HG03103 (cell line): Measurements from ENCODE around the gene CLBA1.

Experiments
- ATAC-seq: cut with Tn5 transposase; IDR thresholded peaks from one replicate; pipeline ENCODE4 v1.9.1; 2021; ENCODE audit warnings: low read depth; ENCODE audit not compliant: unreplicated experiment

The CLBA1 gene

GRCh38 chr14:104968153-104968527 lies 17.4 kb upstream of the CLBA1 start:
- no peak for ATAC-seq

- ATAC-seq = no peak
These were observed 16.8 kb upstream of the CLBA1 start for GRCh38 chr14:104968541-104969401.

GRCh38 chr14:104969741-104970230 lies 15.8 kb upstream of the CLBA1 start:
- no peak for ATAC-seq

GRCh38 chr14:104970231-104971068 lies 15.1 kb upstream of the CLBA1 start:
- ATAC-seq = no peak

- no peak for ATAC-seq
These were observed 13.9 kb upstream of the CLBA1 start for GRCh38 chr14:104971447-104972240.

GRCh38 chr14:104972301-104973134 lies 13.1 kb upstream of the CLBA1 start:
- ATAC-seq = no peak

- no peak for ATAC-seq
These were observed 12.5 kb upstream of the CLBA1 start for GRCh38 chr14:104973135-104973384.

- ATAC-seq = no peak
These were observed 12.0 kb upstream of the CLBA1 start for GRCh38 chr14:104973385-104974145.

GRCh38 chr14:104974146-104974541 lies 11.4 kb upstream of the CLBA1 start:
- no peak for ATAC-seq

- no peak for ATAC-seq
These were observed 10.8 kb upstream of the CLBA1 start for GRCh38 chr14:104974665-104975390.

GRCh38 chr14:104975481-104976197 lies 9.9 kb upstream of the CLBA1 start:
- no peak for ATAC-seq

GRCh38 chr14:104976198-104977007 lies 9.2 kb upstream of the CLBA1 start:
- no peak for ATAC-seq

GRCh38 chr14:104977008-104977680 lies 8.4 kb upstream of the CLBA1 start:
- ATAC-seq = no peak

- no peak for ATAC-seq
These were observed 7.6 kb upstream of the CLBA1 start, which contains the start of gene AHNAK2 for GRCh38 chr14:104977681-104978653. Gene AHNAK2, minus strand, starts transcription at chr14:104978374. Its CDS starts 137 bp downstream, at chr14:104978237.
